Smooth muscle cell (in vitro differentiated cells): ENCODE data around the gene AHRR. TPM values are rescaled to one million over a fixed set of nuclear protein-coding genes. Genes with fewer than 3 reads are reported as not detected.

Experiments
- DNase-seq: peaks from one replicate; lab custom pipeline; 2025; ENCODE audit not compliant: unreplicated experiment; lab: John Stamatoyannopoulos, UW
- H2AFZ ChIP-seq: fragments of 200-600 bp; sonication (generic); 2 replicates; pipeline ENCODE4 v1.6.0; 2016; ENCODE audit warnings: antibody characterized with exemption, low read depth, mild to moderate bottlenecking
- H3F3A ChIP-seq: fragments of 200-600 bp; sonication (generic); 2 replicates; pipeline ENCODE4 v1.6.0; 2017; ENCODE audit warnings: antibody characterized with exemption, low read depth
- H3K27ac ChIP-seq: fragments of 200-600 bp; sonication (generic); 2 replicates; pipeline ENCODE4 v1.5.1; 2016; ENCODE audit warnings: low read depth, mild to moderate bottlenecking
- H3K27me3 ChIP-seq: fragments of 200-600 bp; sonication (generic); 2 replicates; pipeline ENCODE4 v1.6.1; 2016; ENCODE audit warnings: low read depth, mild to moderate bottlenecking
- H3K36me3 ChIP-seq: fragments of 200-600 bp; sonication (generic); 2 replicates; pipeline ENCODE4 v1.5.1; 2016; ENCODE audit warnings: low read depth
- H3K4me1 ChIP-seq: fragments of 200-600 bp; sonication (generic); 2 replicates; pipeline ENCODE4 v1.5.1; 2016; ENCODE audit warnings: low read depth
- H3K4me2 ChIP-seq: fragments of 200-600 bp; sonication (generic); 2 replicates; pipeline ENCODE4 v1.6.0; 2016; ENCODE audit warnings: mild to moderate bottlenecking
- H3K4me3 ChIP-seq: fragments of 200-600 bp; sonication (generic); 2 replicates; pipeline ENCODE4 v1.5.1; 2016; ENCODE audit warnings: mild to moderate bottlenecking
- H3K79me2 ChIP-seq: fragments of 200-600 bp; sonication (generic); 2 replicates; pipeline ENCODE4 v1.6.0; 2016; ENCODE audit warnings: low read depth, mild to moderate bottlenecking
- H3K9ac ChIP-seq: fragments of 200-600 bp; sonication (generic); 2 replicates; pipeline ENCODE4 v1.6.0; 2016; ENCODE audit warnings: low read depth
- H3K9me3 ChIP-seq: fragments of 200-600 bp; sonication (generic); replicated peaks from 2 replicates; pipeline ENCODE4 v1.5.1; 2016; ENCODE audit warnings: low read depth
- H4K20me1 ChIP-seq: fragments of 200-600 bp; sonication (generic); 2 replicates; pipeline ENCODE4 v1.6.0; 2016; ENCODE audit warnings: low read depth
- WGBS: methylation state at CpG from one replicate; pipeline ENCODE4 v1.1.7; 2016; ENCODE audit warnings: low lambda C conversion rate; 5-methylcytosine and 5-hydroxymethylcytosine counted together
- polyA plus RNA-seq: library from polyadenylated mRNA; unstranded; fragments of >200 nt; fragmentation: Nextera tagmentation; extraction: Ambion mirVana; gene quantifications from 2 replicates; pipeline ENCODE4 v1.2.1, GENCODE V29; 2016
- total RNA-seq: library from RNA; depleted of rRNA; stranded (reverse); fragments of >200 nt; gene quantifications from 2 replicates; pipeline ENCODE4 v1.2.3, GENCODE V29; 2014
- TF ChIP-seq, protein P1 (sequence below): fragments of 200-600 bp; sonication (generic); IDR thresholded peaks from 2 replicates; pipeline ENCODE4 v1.5.1; 2017; ENCODE audit warnings: borderline replicate concordance, mild to moderate bottlenecking, antibody characterized with exemption; ENCODE audit not compliant: insufficient read depth, poor library complexity, severe bottlenecking

AHRR gene
- total and polyA plus RNA-seq, 2 experiments from 2014 or later = 14.4 to 18.2 TPM

GRCh38 chr5:362189-362588 lies 40.7 kb downstream of the AHRR start:
- Histone ChIP-seq H2AFZ (no peak overlapping the region), H3K9ac (no peak overlapping the region), H3F3A (no peaks in the 10 kb centered on the region), H4K20me1 (no peaks in the 10 kb centered on the region), H3K9me3 (peaks cover 16% of the 10 kb centered on the region), H3K4me1 (no peaks in the 10 kb centered on the region), H3K27me3 (no peaks in the 10 kb centered on the region), H3K79me2 (no peaks in the 10 kb centered on the region), H3K27ac (no peak overlapping the region), H3K4me3 (no peak overlapping the region), H3K36me3 (peaks cover 18% of the 10 kb centered on the region), H3K4me2 (no peak overlapping the region)
- no peak for DNase-seq
- TF ChIP-seq, protein P1, sequence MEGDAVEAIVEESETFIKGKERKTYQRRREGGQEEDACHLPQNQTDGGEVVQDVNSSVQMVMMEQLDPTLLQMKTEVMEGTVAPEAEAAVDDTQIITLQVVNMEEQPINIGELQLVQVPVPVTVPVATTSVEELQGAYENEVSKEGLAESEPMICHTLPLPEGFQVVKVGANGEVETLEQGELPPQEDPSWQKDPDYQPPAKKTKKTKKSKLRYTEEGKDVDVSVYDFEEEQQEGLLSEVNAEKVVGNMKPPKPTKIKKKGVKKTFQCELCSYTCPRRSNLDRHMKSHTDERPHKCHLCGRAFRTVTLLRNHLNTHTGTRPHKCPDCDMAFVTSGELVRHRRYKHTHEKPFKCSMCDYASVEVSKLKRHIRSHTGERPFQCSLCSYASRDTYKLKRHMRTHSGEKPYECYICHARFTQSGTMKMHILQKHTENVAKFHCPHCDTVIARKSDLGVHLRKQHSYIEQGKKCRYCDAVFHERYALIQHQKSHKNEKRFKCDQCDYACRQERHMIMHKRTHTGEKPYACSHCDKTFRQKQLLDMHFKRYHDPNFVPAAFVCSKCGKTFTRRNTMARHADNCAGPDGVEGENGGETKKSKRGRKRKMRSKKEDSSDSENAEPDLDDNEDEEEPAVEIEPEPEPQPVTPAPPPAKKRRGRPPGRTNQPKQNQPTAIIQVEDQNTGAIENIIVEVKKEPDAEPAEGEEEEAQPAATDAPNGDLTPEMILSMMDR = no peak
- whole genome bisulfite sequencing = 94% methylated on average over 4 of the region's 4 CpGs

DNA sequence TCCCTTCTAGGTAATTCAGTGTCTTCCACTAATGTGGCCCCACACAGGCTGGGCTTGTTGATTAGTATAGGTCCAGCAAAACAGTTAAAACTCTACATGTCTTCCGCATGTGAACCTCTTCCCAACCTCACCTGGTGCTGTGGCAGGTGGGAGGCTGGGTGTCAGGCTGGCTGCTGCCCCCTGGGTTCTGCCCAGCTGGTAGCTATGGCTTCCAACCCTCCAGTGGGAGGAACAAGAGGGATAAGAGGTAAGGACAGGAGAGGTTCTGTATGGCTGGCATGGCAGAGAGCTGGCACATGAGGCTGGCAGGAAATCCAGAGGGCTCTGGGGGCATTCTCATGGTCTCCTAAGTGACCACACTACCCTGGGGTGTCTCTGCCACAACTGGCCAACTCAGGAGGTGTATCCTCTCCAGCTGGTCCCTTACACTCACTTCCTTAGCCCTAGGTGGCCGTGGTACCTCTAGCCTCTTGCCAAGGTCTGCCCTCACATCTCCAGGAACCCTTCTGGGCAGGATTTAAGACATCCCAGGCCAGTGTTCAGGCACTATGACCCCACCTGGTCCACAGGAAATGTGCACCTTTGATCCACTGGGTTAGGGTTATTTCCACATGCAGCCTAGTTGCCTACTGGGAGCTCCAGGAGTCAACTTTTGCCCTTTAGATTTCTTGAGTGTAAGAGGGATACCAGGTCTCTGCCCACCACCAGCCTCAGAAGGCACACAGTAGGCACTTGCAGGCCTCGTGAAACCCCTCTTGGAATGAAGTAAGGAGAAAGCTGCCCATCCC lies 41.7 kb downstream of the AHRR start:
- H3K4me1 ChIP-seq = no peaks in the 10 kb centered on the region
- no peaks in the 10 kb centered on the region for H3K27me3 ChIP-seq
- no peak for DNase-seq
- no peak overlapping the region for H3K9ac ChIP-seq
- no peak overlapping the region for H3K4me3 ChIP-seq
- peaks cover 18% of the 10 kb centered on the region for H3K36me3 ChIP-seq
- H2AFZ ChIP-seq = no peak overlapping the region
- H3K79me2 ChIP-seq = no peaks in the 10 kb centered on the region
- no peaks in the 10 kb centered on the region for H4K20me1 ChIP-seq
- H3K27ac ChIP-seq = no peak overlapping the region
- peaks cover 16% of the 10 kb centered on the region for H3K9me3 ChIP-seq
- 88% methylated on average over 3 of the region's 3 CpGs for WGBS
- H3K4me2 ChIP-seq = no peak overlapping the region
- H3F3A ChIP-seq = no peaks in the 10 kb centered on the region
- TF ChIP-seq, protein P1 = no peak

DNA sequence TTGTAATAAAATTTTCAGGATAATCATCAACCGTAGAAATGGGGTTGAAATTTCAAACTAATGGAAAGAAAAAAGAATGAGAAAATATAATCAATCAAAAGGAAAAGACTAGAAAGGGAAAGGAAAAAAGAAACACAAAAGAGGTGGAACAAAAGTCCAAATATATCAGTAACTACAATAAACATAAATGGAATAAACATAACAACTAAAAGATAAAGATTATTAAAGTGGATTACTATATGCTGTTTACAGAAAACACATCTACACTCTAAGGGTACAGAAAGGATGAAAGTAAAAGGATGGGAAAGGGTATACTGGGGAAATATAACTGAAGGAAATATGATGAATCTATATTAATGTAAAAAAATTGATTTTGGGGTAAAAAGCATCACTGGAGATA lies 43.0 kb downstream of the AHRR start:
- TF ChIP-seq, protein P1 = no peak
- Histone ChIP-seq H3K9ac (no peak overlapping the region), H4K20me1 (no peaks in the 10 kb centered on the region), H3K4me3 (no peak overlapping the region), H3K27me3 (no peaks in the 10 kb centered on the region), H3K36me3 (peaks cover 18% of the 10 kb centered on the region), H3K27ac (no peak overlapping the region), H3K9me3 (peaks cover 16% of the 10 kb centered on the region), H3K4me2 (no peak overlapping the region), H3K79me2 (no peaks in the 10 kb centered on the region), H2AFZ (no peak overlapping the region), H3F3A (no peaks in the 10 kb centered on the region), H3K4me1 (no peaks in the 10 kb centered on the region)
- DNase-seq = no peak
- WGBS = 91% methylated on average over 1 of the region's 1 CpG
